HT1080 (cell line): ENCODE data around the gene DRC7. TPM values are rescaled to one million over a fixed set of nuclear protein-coding genes. Genes with fewer than 3 reads are reported as not detected.
A peak's percentile ranks its signal among the peaks of the same experiment; 100 is the strongest.

Experiments used
- DNase-seq: peaks from one replicate; pipeline ENCODE4 v3.0.0-alpha.2; 2015; ENCODE audit warnings: low read depth
- total RNA-seq: library from RNA; depleted of rRNA; stranded (reverse); fragments of >200 nt; shearing (Covaris generic); gene quantifications from 2 replicates; pipeline ENCODE4 v1.2.3, GENCODE V29; 2014

DRC7 gene
- total RNA-seq, 1 experiment from 2014 or later: not detected

GRCh38 chr16:57658878-57659674 lies 35.5 kb upstream of the DRC7 start:
- no peak for DNase-seq

GRCh38 chr16:57660715-57661463 lies 33.7 kb upstream of the DRC7 start:
- DNase-seq: no peak

GRCh38 chr16:57661510-57661909 lies 33.1 kb upstream of the DRC7 start:
- DNase-seq: no peak

- DNase-seq: no peak
These were observed 32.4 kb upstream of the DRC7 start for GRCh38 chr16:57661936-57662906.

- DNase-seq: no peak
These were observed 31.2 kb upstream of the DRC7 start for GRCh38 chr16:57663436-57663835.

GRCh38 chr16:57663917-57664661 lies 30.5 kb upstream of the DRC7 start:
- DNase-seq: no peak

- no peak for DNase-seq
These were observed 30.0 kb upstream of the DRC7 start for GRCh38 chr16:57664662-57665025.

GRCh38 chr16:57665541-57665940 lies 29.1 kb upstream of the DRC7 start:
- DNase-seq: no peak

GRCh38 chr16:57666353-57667047 lies 28.1 kb upstream of the DRC7 start:
- DNase-seq: no peak

GRCh38 chr16:57667048-57667525 lies 27.5 kb upstream of the DRC7 start:
- no peak for DNase-seq

- DNase-seq: no peak
These were observed 26.9 kb upstream of the DRC7 start for GRCh38 chr16:57667526-57668262.

- no peak for DNase-seq
These were observed 26.4 kb upstream of the DRC7 start, which contains the start of gene ADGRG3 for GRCh38 chr16:57668263-57668571. TSS of gene ADGRG3 (plus strand) at chr16:57668306. CDS start at chr16:57668348, 42 bp downstream.

GRCh38 chr16:57668630-57669475 lies 25.8 kb upstream of the DRC7 start:
- no peak for DNase-seq

GRCh38 chr16:57669476-57670162 lies 25.0 kb upstream of the DRC7 start:
- DNase-seq: no peak

GRCh38 chr16:57670196-57670595 lies 24.4 kb upstream of the DRC7 start:
- no peak for DNase-seq

GRCh38 chr16:57671451-57671850 lies 23.2 kb upstream of the DRC7 start:
- peak; percentile 54 for DNase-seq

- no peak for DNase-seq
These were observed 22.2 kb upstream of the DRC7 start for GRCh38 chr16:57672416-57672815.

GRCh38 chr16:57672824-57673223 lies 21.8 kb upstream of the DRC7 start:
- DNase-seq: no peak
